SU-DHL-6 (cell line): Measurements from ENCODE around the gene ADAMTS10.
"Not testable (repeated sequence)": the region's sequence is repeated elsewhere in the genome, so short reads cannot be mapped to it uniquely, and the experiment has no call there.

ENCODE experiments used
- H2AFZ ChIP-seq: fragments of 200-600 bp; sonication (generic); 2 replicates; pipeline ENCODE4 v1.6.1; 2014; ENCODE audit warnings: low read depth, mild to moderate bottlenecking, moderate library complexity, mixed read lengths, antibody characterized with exemption, low read length; ENCODE audit not compliant: severe bottlenecking
- H3F3A ChIP-seq: fragments of 200-600 bp; shearing (Covaris generic); 2 replicates; pipeline ENCODE4 v1.6.0; 2016; ENCODE audit warnings: antibody characterized with exemption, mild to moderate bottlenecking; ENCODE audit not compliant: insufficient read depth
- H3K27ac ChIP-seq: fragments of 200-600 bp; sonication (generic); 2 replicates; pipeline ENCODE4 v1.5.1; 2016; ENCODE audit warnings: low read depth, mild to moderate bottlenecking, low read length, moderate library complexity, mixed read lengths
- H3K27me3 ChIP-seq: fragments of 200-600 bp; sonication (generic), shearing (Covaris generic); 2 replicates; pipeline ENCODE4 v1.6.0; 2014; ENCODE audit warnings: mild to moderate bottlenecking, low read length
- H3K36me3 ChIP-seq: fragments of 200-600 bp; sonication (generic); 2 replicates; pipeline ENCODE4 v1.6.1; 2014; ENCODE audit warnings: mild to moderate bottlenecking, low read length, mixed read lengths
- H3K4me2 ChIP-seq: fragments of 300-600, 200-600 bp; shearing (Covaris generic), sonication (generic); 2 replicates; pipeline ENCODE4 v1.6.0; 2014; ENCODE audit warnings: low read length, low read depth, mild to moderate bottlenecking; ENCODE audit not compliant: poor library complexity, severe bottlenecking
- H3K4me3 ChIP-seq: fragments of 200-600 bp; sonication (generic); 2 replicates; pipeline ENCODE4 v1.5.1; 2014; ENCODE audit warnings: antibody characterized with exemption, low read length, mild to moderate bottlenecking, mixed read lengths; ENCODE audit not compliant: insufficient read depth, poor library complexity, severe bottlenecking
- H3K79me2 ChIP-seq: fragments of 200-600 bp; sonication (generic); 2 replicates; pipeline ENCODE4 v1.6.1; 2014; ENCODE audit warnings: mild to moderate bottlenecking, low read length, moderate library complexity; ENCODE audit not compliant: insufficient read depth
- H3K9ac ChIP-seq: fragments of 200-600 bp; sonication (generic); 2 replicates; pipeline ENCODE4 v1.7.0; 2014; ENCODE audit warnings: mild to moderate bottlenecking, low read length
- H3K9me2 ChIP-seq: fragments of 200-600 bp; sonication (generic); replicated peaks from 2 replicates; pipeline ENCODE4 v1.6.1; 2014; ENCODE audit warnings: low read length; ENCODE audit not compliant: insufficient read depth
- H3K9me3 ChIP-seq: fragments of 200-600 bp; sonication (generic); 2 replicates; pipeline ENCODE4 v1.6.1; 2014; ENCODE audit warnings: low read length, mixed read lengths; ENCODE audit not compliant: insufficient read depth
- H4K20me1 ChIP-seq: fragments of 200-600 bp; sonication (generic); 2 replicates; pipeline ENCODE4 v1.6.1; 2014; ENCODE audit warnings: low read depth, mild to moderate bottlenecking, antibody characterized with exemption, low read length, moderate library complexity, mixed read lengths
- EZH2phosphoT487 ChIP-seq: fragments of 200-600 bp; sonication (generic), shearing (Covaris generic); conservative IDR thresholded peaks from 2 replicates; pipeline ENCODE4 v1.6.1; 2018; ENCODE audit warnings: mild to moderate bottlenecking, antibody characterized with exemption, low read length, moderate library complexity, mixed read lengths
- TF ChIP-seq, protein P1 (sequence below): fragments of 200-600 bp; sonication (generic); IDR thresholded peaks from one replicate; pipeline ENCODE4 v1.5.1; 2017; ENCODE audit warnings: antibody characterized with exemption, mild to moderate bottlenecking, low read length, moderate library complexity; ENCODE audit not compliant: insufficient read depth, poor library complexity, severe bottlenecking

Gene ADAMTS10

DNA sequence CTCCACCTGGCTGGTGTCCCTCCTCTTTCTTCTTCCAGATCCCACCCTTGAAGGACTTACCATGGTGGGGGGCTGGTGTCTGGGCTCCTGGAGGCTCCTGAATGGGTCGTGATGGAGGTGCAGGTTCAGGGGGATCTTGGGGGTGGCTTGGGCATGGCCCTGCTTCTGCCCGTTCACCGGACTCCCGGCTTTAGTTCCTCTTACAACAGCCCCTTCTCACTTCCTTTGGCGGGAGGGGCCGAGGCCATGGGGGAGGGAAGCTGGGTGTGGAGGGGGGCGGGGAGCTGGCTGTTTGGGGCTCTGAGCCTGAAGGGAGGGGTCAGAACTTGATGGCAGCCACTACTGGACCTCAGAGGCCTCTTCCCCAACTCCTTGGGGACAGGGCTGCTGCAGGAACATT lies 33.3 kb downstream of the ADAMTS10 start, which contains the start of gene MYO1F:
Gene MYO1F (minus strand): TSS at position 196 of the 400 bp plus-strand sequence. CDS start 133 bp downstream, at position 63.
- H3K27ac ChIP-seq, result no peak within 1 kb of the TSS
- no peaks in the 10 kb centered on the region for H3K9me2 ChIP-seq
- no peak for TF ChIP-seq EZH2phosphoT487
- TF ChIP-seq, protein P1, sequence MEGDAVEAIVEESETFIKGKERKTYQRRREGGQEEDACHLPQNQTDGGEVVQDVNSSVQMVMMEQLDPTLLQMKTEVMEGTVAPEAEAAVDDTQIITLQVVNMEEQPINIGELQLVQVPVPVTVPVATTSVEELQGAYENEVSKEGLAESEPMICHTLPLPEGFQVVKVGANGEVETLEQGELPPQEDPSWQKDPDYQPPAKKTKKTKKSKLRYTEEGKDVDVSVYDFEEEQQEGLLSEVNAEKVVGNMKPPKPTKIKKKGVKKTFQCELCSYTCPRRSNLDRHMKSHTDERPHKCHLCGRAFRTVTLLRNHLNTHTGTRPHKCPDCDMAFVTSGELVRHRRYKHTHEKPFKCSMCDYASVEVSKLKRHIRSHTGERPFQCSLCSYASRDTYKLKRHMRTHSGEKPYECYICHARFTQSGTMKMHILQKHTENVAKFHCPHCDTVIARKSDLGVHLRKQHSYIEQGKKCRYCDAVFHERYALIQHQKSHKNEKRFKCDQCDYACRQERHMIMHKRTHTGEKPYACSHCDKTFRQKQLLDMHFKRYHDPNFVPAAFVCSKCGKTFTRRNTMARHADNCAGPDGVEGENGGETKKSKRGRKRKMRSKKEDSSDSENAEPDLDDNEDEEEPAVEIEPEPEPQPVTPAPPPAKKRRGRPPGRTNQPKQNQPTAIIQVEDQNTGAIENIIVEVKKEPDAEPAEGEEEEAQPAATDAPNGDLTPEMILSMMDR, result no peak
- H4K20me1 ChIP-seq, result no peaks in the 10 kb centered on the region
- no peak within 1 kb of the TSS for H2AFZ ChIP-seq
- H3K36me3 ChIP-seq, result no peaks in the 10 kb centered on the region
- H3K9ac ChIP-seq, result no peak within 1 kb of the TSS
- no peaks in the 10 kb centered on the region for H3F3A ChIP-seq
- no peak within 1 kb of the TSS for H3K4me3 ChIP-seq
- no peaks in the 10 kb centered on the region for H3K27me3 ChIP-seq
- no peaks in the 10 kb centered on the region for H3K79me2 ChIP-seq
- no peaks in the 10 kb centered on the region for H3K9me3 ChIP-seq
- no peak within 1 kb of the TSS for H3K4me2 ChIP-seq

DNA sequence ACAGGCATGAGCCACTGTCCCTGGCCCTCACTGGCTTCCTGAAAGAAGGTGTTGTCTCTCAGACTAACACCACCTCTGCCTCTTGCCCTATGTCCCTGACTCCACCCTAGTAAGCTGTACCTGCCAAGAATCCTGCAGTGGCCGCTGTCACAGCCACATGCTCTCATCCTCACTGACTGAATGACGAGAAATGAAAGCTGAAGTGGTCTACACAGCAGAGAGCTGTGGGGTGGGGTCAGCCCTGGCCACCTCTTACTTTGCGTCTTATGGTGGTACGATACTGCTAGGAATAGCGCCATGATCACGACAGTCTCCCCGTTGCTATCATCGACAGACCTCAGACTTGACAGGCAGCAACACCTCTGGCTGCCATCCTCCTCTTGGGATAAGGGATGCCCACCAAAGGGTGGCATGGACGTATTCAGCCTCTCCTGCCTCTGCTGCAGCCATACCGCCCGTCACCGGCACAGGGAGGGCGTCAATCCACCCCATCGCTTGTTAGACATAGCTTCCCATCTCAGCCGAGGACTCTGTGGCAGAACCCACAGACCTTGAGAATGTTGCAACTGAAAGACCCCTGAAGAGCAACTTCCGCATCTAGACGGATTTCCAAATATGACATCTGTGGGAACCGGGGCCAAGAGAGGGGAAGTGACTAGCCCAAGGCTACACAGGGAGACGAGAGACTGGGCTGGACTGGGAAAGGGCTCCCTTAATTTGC lies 34.1 kb downstream of the ADAMTS10 start:
- TF ChIP-seq EZH2phosphoT487, result no peak
- TF ChIP-seq, protein P1, result no peak
- H3K9me2 ChIP-seq, result no peaks in the 10 kb centered on the region
- H3K4me2 ChIP-seq, result no peak overlapping the region
- no peaks in the 10 kb centered on the region for H3K9me3 ChIP-seq
- H3K36me3 ChIP-seq, result no peaks in the 10 kb centered on the region
- no peak overlapping the region for H3K9ac ChIP-seq
- no peaks in the 10 kb centered on the region for H3F3A ChIP-seq
- no peak overlapping the region for H3K27ac ChIP-seq
- no peaks in the 10 kb centered on the region for H3K79me2 ChIP-seq
- H3K27me3 ChIP-seq, result no peaks in the 10 kb centered on the region
- H3K4me3 ChIP-seq, result no peak overlapping the region
- H4K20me1 ChIP-seq, result no peaks in the 10 kb centered on the region
- H2AFZ ChIP-seq, result no peak overlapping the region

DNA sequence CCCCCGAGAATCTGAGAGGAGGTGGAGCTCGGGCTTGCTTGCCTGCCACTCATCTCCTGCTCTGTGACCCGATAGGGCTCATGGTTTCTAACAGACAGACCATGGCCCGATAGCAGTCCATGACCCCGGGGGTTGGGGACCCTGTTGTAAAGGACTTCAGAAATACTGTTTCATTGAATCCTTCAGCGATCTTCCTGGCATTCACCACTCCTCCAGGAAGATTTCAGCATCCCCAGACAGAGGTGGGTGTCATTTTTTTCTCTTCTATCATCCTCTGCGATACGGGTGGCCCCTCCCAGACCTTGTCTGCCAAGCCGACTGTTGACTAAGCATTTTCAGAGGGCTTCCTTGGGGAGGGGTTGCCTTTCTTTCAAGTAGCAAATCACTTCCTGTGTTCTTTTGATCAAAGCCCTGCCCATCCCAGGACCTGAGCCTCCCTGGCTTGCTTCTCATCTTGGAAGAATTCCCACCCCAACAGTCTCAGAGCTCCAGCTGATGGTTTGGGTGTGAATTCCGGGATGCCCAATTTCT lies 35.0 kb downstream of the ADAMTS10 start:
- Histone ChIP-seq H2AFZ (no peak overlapping the region), H3K9me3 (no peaks in the 10 kb centered on the region), H3K36me3 (no peaks in the 10 kb centered on the region), H3K27ac (no peak overlapping the region), H3K79me2 (no peaks in the 10 kb centered on the region), H3K9ac (no peak overlapping the region), H3K4me3 (no peak overlapping the region), H3K4me2 (no peak overlapping the region), H4K20me1 (no peaks in the 10 kb centered on the region), H3F3A (no peaks in the 10 kb centered on the region), H3K27me3 (no peaks in the 10 kb centered on the region), H3K9me2 (no peaks in the 10 kb centered on the region)
- TF ChIP-seq EZH2phosphoT487, result no peak
- TF ChIP-seq, protein P1, result no peak

DNA sequence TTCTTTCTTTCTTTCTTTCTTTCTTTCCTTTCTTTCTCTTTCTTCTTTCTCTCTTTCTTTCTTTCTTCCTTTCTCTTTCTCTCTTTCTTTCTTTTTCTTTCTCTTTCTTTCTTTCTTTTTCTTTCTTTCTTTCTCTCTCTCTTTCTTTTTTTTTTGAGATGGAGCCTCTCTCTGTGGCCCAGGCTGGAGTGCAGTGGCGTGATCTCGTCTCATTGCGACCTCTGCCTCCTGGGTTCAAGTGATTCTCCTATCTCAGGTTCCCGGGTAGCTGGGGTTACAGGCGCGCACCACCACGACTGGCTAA lies 35.9 kb downstream of the ADAMTS10 start:
- H3F3A ChIP-seq, H3K9me3 ChIP-seq, H3K9ac ChIP-seq, H3K27me3 ChIP-seq, H3K36me3 ChIP-seq, H3K4me3 ChIP-seq, H3K27ac ChIP-seq, H3K79me2 ChIP-seq, H4K20me1 ChIP-seq, H3K9me2 ChIP-seq, H3K4me2 ChIP-seq, H2AFZ ChIP-seq: not testable (repeated sequence)
